COLO668 (cell line): Measurements from ENCODE around the gene AMOTL1.
A peak's percentile ranks its signal among the peaks of the same experiment; 100 is the strongest.

Experiments
- DNase-seq: peaks from one replicate; lab custom pipeline; 2025; ENCODE audit not compliant: unreplicated experiment; lab: John Stamatoyannopoulos, UW

The AMOTL1 gene

DNA sequence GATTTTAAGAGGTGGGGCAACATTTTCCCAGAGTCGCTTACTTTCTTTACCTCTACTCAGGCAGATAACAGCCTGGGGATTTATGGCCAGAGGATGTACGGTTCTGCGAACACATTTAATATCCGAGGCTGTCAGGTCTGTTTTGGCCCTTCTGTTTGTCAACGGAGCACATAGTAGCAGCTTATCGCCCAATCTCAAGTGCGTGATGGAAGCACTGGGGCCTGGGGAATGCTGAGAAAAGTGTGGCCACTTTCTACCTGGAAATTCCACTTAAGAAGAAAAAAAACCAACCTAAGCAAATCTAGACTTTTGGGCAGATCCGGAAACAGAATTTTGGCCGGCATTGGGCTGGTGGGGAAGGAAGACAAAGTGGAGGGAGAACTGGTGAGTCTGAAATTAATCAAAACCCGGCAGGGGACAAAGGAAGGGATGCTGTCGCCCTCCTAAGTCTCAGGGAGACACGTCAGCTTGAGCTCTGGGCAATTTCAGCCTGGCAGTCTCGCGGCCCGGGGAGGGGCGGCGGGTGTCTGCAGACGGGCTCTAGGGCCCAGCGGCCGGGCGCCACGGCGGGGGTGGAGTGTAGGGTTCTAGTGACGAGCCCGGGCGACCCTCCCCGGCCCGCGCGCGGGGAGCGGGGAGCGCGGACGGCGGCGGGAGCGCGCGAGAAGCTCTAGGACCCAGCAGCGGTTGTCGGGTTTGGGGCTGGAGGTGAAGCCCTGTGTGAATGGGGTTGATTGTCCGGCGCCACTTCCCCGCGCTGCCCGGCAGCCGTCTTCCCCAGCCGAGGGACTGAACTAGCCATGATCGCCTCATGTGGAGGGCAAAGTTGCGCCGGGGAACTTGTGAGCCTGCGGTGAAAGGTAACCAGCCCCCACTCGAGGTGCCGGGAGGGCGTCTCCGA is at the start of gene AMOTL1:
Gene AMOTL1, plus strand, starts transcription at position 656 of the 901 bp plus-strand sequence. Its CDS starts 156 bp downstream, at position 812.
- peak; percentile 75 for DNase-seq

- no peak for DNase-seq
These were observed 48.3 kb upstream of the AMOTL1 start for GRCh38 chr11:94719876-94720275.

- DNase-seq: no peak
These were observed 46.4 kb upstream of the AMOTL1 start for GRCh38 chr11:94721565-94722292.

GRCh38 chr11:94722735-94723134 is 45.4 kb upstream of the AMOTL1 start:
- no peak for DNase-seq

- no peak for DNase-seq
These were observed 43.1 kb upstream of the AMOTL1 start for GRCh38 chr11:94725097-94725496.

DNA sequence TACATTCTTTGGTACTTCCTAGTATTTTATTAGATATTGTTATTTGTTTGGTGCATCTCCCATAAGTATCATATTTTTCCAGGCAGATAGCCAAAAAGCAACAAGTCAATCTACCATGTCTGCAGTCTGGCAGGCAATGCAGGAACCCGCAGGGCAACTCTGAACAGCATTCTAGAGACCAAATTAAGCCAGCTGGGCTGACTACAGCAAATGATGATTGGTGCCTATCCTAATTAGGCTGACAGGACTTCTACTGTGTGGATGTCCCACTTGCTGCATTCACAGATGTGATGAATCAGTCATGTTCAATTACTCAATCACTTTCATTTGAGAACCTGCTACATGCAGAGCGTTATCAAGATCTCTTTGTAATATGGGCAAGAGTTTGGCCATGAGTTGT is 40.3 kb upstream of the AMOTL1 start:
- no peak for DNase-seq

GRCh38 chr11:94728541-94728940 is 39.6 kb upstream of the AMOTL1 start:
- no peak for DNase-seq

- no peak for DNase-seq
These were observed 39.0 kb upstream of the AMOTL1 start for GRCh38 chr11:94728966-94729751.

GRCh38 chr11:94730153-94730552 is 38.0 kb upstream of the AMOTL1 start:
- DNase-seq: no peak

GRCh38 chr11:94731880-94732601 is 36.1 kb upstream of the AMOTL1 start:
- peak; percentile 12 for DNase-seq

GRCh38 chr11:94732617-94733281 is 35.4 kb upstream of the AMOTL1 start:
- DNase-seq: peak; percentile 38

DNA sequence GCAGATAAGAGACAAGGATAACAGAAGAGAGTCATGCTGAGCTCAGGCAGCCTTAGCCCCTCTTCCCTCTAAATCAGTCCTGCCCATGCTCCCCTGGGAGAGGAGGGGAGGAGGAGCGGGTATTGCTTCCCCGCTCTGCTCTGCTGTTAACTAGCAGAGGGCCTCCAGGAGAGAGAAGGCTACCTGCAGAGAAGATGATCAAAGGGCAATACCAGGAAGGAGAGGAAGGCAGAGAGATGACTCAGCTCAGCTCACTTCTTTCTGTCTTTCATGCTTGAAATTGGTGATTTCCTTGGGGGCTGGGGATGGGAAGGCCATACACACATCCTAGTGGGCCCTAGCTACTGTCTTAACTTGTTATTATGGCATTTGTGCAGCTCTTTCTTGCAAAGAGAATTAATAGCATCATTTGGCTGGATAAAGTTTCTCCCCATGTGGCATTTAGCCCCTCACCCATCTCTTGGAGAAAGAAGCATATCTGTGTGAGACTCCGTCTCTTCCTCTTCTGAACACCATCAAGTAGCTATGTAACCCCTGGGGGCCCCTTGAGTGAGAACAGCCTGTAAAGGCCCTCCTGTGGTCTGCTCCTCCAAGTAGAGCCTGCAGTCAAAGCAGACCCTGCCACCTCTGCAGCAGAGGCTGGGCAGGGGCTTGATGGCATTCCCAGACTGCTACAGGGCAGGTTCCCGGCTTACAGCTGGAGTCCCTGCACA is 33.4 kb upstream of the AMOTL1 start:
- DNase-seq: no peak

DNA sequence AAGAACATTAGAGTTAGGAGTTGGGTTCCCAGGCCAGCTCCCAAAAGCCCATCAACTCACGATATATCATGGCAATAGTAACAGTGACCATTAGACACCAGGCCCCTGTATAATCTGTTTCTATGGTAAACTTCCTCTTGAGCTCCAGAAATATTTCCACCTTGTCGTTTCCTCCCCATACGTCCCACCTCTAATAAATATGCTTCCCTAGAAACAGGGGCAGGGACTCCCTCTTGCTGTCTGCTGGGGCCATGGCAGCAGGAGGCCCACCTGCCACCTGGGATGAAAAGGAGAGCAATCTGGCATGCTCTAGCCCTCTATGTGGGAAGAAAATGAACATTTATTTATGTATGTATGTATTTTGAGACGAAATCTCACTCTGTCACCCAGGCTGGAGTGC is 32.2 kb upstream of the AMOTL1 start:
- no peak for DNase-seq

GRCh38 chr11:94737171-94737611 is 31.0 kb upstream of the AMOTL1 start:
- DNase-seq: no peak

GRCh38 chr11:94738746-94739145 is 29.4 kb upstream of the AMOTL1 start:
- no peak for DNase-seq

DNA sequence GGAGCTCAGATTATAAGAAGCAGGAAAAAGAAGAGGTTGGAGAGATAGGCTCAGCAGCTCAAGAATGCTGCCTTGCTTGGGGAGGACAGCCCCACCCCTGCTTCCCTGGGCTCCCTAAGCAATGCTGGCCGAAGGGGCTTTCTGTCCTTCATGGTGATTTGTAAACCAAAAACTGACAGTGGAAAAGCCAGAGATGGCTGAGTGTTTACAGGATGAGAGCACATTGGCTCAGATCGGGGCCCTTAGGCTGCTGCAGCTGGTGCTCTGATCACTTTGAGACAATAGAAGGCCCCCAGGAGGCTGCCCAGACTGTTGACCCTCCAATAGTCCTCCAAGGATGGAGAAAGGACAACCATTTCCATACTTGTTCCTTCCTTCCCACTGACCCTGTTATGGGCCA is 28.8 kb upstream of the AMOTL1 start:
- no peak for DNase-seq

DNA sequence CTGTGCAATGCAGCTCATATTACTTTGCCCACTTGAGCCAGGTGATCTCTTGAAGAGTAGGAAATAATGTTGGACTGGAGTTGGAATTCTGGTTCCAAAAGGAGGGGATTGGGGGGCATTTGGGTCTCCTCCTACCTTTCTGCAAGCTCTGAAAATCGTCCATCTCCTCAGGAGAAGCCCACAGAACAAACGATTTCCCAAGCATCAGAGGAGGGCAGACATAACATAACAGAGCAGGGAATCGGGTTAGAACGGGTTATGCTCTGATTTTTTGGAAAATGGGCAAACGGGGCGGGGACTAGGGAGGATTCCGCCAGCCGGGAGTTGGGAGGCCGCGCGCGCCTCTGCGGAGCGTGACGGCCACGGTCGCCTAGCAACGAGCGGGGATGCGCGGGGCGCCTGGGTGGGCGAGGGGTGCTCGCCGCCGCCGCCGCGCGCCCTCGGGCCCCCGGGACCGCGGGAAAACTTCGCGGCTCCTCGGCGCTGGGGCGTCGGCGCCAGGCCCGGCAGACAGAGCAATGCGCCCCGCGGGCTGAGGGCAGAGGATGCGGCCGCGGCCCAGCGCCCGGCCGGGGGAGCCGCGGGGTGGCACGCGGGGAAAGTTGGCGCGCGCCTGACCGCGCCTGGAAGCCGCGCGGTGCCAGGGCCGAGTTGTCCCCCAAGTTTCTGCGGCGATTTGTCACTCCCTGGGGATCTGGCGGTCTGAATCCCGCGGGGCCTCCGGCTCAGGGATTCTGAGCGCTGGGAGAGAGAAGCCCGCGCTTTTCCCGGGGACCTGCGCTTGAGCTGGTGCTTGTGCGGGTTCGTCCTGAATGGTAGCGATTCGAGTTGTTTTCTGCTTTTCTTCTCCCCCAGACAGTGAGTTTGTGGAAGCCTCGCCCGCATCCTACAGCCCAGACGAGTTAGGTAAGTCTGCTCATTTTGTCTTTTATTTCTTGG is 27.8 kb upstream of the AMOTL1 start:
- DNase-seq: peak; percentile 78

GRCh38 chr11:94741022-94741679 is 27.0 kb upstream of the AMOTL1 start:
- peak; percentile 52 for DNase-seq
